ENCODE data around the gene RSPH1. TPM values are rescaled to one million over a fixed set of nuclear protein-coding genes. Genes with fewer than 3 reads are reported as not detected.

Gene RSPH1
- total and polyA plus RNA-seq, 4 donors: 0.09 to 0.17 (median 0.16) TPM; not detected in 1

GRCh38 chr21:42435833-42436232 lies 60.2 kb downstream of the RSPH1 start (continued):
- no peak for TF ChIP-seq REST (IDR thresholded peaks at IDR 0.05)
- no peak for TF ChIP-seq HNF4G (IDR thresholded peaks at IDR 0.05)

DNA sequence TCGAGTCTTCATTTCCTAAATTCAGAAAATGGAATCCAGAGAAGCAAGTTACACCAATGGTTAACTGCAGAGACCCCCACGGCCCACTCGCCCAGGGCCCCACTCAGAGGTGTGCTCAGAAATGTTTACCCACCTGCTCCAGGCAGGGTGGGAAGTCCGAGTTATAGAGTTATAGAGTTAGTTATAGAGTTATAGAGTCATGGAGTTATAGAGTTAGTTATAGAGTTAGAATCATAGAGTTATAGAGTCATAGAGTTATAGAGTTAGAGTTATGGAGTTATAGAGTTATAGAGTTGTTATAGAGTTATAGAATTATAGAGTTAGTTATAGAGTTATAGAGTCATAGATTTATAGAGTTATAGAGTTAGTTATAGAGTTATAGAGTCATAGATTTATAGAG lies 60.6 kb downstream of the RSPH1 start:
- no peak overlapping the region for H3K4me3 ChIP-seq (ENCODE audit: low read depth in 1 of 3, low read length in 3 of 3)
- no peak for DNase-seq (ENCODE audit: low spot score)
- no peak overlapping the region for H3K9ac ChIP-seq (ENCODE audit: low read depth in 1 of 2, low read length in 2 of 2)
- no peak for TF ChIP-seq REST (IDR thresholded peaks at IDR 0.05)
- TF ChIP-seq HNF4G (IDR thresholded peaks at IDR 0.05): no peak
- no peak for TF ChIP-seq FOXA1 (IDR thresholded peaks at IDR 0.05)
- no peak for TF ChIP-seq SP1 (IDR thresholded peaks at IDR 0.05)
- TF ChIP-seq CTCF (IDR thresholded peaks at IDR 0.05; ENCODE audit: low read depth, low read length, missing input control): no peak
- TF ChIP-seq FOXA2 (IDR thresholded peaks at IDR 0.05): no peak
- TF ChIP-seq MAX (IDR thresholded peaks at IDR 0.05): no peak
- TF ChIP-seq GABPA (IDR thresholded peaks at IDR 0.05 in 1 of 2, conservative IDR thresholded peaks at IDR 0.05 in 1 of 2): no peak
- no peak for TF ChIP-seq YY1 (IDR thresholded peaks at IDR 0.05)
- no peak for TF ChIP-seq RXRA (IDR thresholded peaks at IDR 0.05)
- TF ChIP-seq RAD21 (IDR thresholded peaks at IDR 0.05): no peak
- no peaks in the 10 kb centered on the region for H3K4me1 ChIP-seq (ENCODE audit: control insufficient read depth in 4 of 4, insufficient read depth in 4 of 4, low read length in 3 of 4)
- H3K27ac ChIP-seq (ENCODE audit: low read depth in 1 of 2, low read length in 2 of 2): no peak overlapping the region
- WGBS: 61% methylated on average over 4 of the region's 4 CpGs
- H3K9me3 ChIP-seq (ENCODE audit: control insufficient read depth in 4 of 4, low read length in 3 of 4): peaks cover 0 to 3% (median 0%) of the 10 kb centered on the region in 4 donors
- peaks cover 0 to 3% (median 0%) of the 10 kb centered on the region in 4 donors for H3K27me3 ChIP-seq (ENCODE audit: control insufficient read depth in 4 of 4, insufficient read depth in 4 of 4, low read length in 3 of 4)
- H3K36me3 ChIP-seq (ENCODE audit: control insufficient read depth in 4 of 4, insufficient read depth in 3 of 4, low read depth in 1 of 4, low read length in 3 of 4): no peaks in the 10 kb centered on the region

- Histone ChIP-seq H3K27me3 (ENCODE audit: control insufficient read depth in 4 of 4, insufficient read depth in 4 of 4, low read length in 3 of 4) (peaks cover 0 to 3% (median 0%) of the 10 kb centered on the region in 4 donors), H3K4me1 (ENCODE audit: control insufficient read depth in 4 of 4, insufficient read depth in 4 of 4, low read length in 3 of 4) (no peaks in the 10 kb centered on the region), H3K9ac (ENCODE audit: low read depth in 1 of 2, low read length in 2 of 2) (no peak overlapping the region), H3K27ac (ENCODE audit: low read depth in 1 of 2, low read length in 2 of 2) (no peak overlapping the region), H3K36me3 (ENCODE audit: control insufficient read depth in 4 of 4, insufficient read depth in 3 of 4, low read depth in 1 of 4, low read length in 3 of 4) (no peaks in the 10 kb centered on the region), H3K9me3 (ENCODE audit: control insufficient read depth in 4 of 4, low read length in 3 of 4) (peaks cover 0 to 3% (median 0%) of the 10 kb centered on the region in 4 donors), H3K4me3 (ENCODE audit: low read depth in 1 of 3, low read length in 3 of 3) (no peak overlapping the region)
- DNase-seq (ENCODE audit: low spot score): no peak
- WGBS: 74% methylated on average over 3 of the region's 3 CpGs
- TF ChIP-seq, protein P1, sequence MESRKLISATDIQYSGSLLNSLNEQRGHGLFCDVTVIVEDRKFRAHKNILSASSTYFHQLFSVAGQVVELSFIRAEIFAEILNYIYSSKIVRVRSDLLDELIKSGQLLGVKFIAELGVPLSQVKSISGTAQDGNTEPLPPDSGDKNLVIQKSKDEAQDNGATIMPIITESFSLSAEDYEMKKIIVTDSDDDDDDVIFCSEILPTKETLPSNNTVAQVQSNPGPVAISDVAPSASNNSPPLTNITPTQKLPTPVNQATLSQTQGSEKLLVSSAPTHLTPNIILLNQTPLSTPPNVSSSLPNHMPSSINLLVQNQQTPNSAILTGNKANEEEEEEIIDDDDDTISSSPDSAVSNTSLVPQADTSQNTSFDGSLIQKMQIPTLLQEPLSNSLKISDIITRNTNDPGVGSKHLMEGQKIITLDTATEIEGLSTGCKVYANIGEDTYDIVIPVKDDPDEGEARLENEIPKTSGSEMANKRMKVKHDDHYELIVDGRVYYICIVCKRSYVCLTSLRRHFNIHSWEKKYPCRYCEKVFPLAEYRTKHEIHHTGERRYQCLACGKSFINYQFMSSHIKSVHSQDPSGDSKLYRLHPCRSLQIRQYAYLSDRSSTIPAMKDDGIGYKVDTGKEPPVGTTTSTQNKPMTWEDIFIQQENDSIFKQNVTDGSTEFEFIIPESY (IDR thresholded peaks at IDR 0.05): no peak
- TF ChIP-seq RAD21 (IDR thresholded peaks at IDR 0.05): no peak
- no peak for TF ChIP-seq CTCF (IDR thresholded peaks at IDR 0.05; ENCODE audit: low read depth, low read length, missing input control)
- no peak for TF ChIP-seq EGR1 (IDR thresholded peaks at IDR 0.05; ENCODE audit: low read depth in 2 of 2)
- no peak for TF ChIP-seq FOXA2 (IDR thresholded peaks at IDR 0.05)
- no peak for TF ChIP-seq SP1 (IDR thresholded peaks at IDR 0.05)
- TF ChIP-seq NR2F2 (IDR thresholded peaks at IDR 0.05): no peak
- no peak for TF ChIP-seq YY1 (IDR thresholded peaks at IDR 0.05)
Measured at GRCh38 chr21:42434884-42435283, 61.1 kb downstream of the RSPH1 start.
